Renal pelvis (tissue), 4 donors: Measurements from ENCODE around the gene C1QTNF1. TPM values are rescaled to one million over a fixed set of nuclear protein-coding genes. Genes with fewer than 3 reads are reported as not detected.

Source experiments
- DNase-seq: peaks from one replicate; pipeline ENCODE4 v3.0.0-alpha.2; 2013
- polyA plus RNA-seq, 3 donors: library from polyadenylated mRNA; unstranded; fragments of 120-200 nt; gene quantifications; one replicate each; pipeline ENCODE4 v1.2.1, GENCODE V29; 2013; ENCODE audit not compliant: insufficient read length in 3 of 3

The C1QTNF1 gene
- polyA plus RNA-seq, 3 donors, result 2.1 to 2.9 (median 2.2) TPM

DNA sequence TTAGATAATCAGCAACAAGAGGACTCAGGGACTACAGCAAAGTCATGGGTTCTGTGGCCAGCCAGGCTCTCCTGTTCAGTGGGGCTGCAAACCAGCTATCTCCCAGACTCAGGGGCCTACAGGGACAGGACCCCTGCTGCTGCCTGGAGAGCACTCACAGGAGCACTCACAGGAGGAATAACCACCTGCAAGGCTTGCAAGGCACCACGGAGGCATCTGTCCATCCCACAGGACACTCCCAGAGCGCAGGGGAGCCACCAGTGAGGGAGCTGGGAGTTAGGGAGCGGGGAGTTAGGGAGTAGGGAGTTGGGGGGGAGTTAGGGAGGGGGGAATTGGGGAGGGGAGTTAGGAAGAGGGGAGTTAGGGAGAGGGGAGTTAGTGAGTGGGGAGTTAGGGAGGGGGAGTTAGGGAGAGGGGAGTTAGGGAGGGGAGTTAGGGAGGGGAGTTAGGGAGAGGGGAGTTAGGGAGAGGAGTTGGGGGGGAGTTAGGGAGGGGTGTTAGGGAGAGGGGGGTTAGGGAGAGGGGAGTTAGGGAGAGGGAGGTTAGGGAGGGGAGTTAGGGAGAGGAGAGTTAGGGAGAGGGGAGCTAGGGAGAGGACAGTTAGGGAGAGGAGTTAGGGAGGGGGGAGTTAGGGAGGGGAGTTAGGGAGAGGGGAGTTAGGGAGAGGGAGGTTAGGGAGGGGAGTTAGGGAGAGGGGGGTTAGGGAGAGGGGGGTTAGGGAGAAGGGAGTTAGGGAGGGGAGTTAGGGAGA, 20.1 kb upstream of the C1QTNF1 start:
- DNase-seq, result no peak

DNA sequence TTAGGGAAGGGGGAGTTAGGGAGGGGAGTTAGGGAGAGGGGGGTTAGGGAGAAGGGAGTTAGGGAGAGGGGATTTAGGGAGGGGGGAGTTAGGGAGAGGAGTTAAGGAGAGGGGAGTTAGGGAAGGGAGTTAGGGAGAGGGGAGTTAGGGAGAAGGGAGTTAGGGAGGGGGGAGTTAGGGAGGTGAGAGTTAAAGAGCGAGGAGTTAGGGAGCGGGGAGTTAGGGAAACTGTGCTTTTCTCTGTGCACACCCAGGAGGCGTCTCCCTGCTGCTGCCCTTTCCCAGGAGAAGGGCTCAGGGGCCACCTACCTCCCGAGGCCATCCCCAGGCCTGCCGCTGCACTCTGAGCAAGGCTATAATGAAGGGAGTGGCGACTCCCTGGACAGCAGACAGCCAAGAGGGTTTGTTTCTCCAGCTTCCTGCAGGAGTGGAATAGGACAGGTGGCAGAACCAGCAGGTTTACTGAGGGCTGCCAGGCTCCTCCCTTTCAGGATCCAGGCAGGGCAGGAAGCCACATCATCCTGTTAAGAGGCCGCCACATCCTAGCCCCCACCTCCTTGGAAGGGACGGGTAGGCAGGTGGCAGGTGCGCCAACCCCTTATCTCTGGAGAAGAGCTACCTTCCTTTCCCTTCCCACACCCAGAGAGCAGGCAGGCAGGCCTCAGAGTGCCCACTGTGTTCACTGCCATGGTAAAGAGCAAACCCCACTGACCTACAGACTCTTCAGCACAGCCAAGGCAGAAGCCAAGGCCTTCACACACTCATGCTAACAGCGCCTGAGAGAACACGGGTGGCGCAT, 18.7 kb upstream of the C1QTNF1 start:
- no peak for DNase-seq

DNA sequence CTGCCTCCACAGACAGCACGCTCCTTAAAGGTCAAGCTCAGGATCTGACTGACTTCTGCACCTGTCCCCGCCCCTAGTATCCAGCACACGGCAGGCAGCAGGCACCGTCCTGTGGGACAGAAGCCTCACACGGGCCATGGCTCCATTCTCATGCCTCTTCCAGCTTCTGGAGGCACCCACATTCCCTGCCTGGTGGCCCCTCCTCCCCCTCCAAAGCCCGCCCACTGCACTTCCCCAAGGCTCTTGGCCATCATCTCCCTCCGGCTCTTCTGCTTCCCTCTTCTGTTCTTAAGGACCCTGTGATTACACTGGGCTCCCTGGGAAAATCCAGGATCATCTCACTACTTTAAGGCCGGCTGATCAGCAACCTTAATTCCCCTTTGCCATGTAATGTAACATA, 17.9 kb upstream of the C1QTNF1 start:
- no peak for DNase-seq

DNA sequence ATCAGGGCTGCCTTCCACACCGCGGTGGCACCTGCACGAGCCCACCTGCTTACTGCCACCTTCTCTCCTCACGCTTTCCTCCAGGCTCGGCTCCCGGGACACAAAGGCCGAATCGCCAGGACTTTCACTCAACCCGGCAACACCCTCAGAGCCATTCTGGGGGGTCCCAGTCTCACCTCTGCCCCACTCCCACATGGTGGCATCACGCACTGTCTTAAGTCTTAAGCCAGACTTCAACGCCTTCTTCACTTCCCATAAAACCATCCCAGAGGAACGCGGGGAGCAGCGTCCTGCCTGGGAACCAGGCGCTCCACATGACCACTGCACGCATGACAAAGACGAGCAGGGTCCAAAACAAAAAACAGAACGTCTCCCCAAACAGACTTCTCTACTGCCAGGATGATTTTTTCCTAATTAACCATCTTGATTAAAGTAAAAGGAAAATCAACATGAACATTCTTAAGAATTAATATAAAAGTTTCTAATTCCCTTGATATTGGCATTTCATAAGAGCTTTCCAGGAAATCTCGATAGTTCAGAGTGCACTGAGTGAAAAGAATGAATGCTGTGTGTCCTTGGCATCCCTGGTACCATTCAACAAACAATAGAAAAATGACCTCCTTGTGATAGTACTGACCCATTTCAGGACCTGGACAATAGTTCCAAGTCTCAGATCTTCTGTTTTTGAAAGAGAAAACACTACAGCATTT, 17.0 kb upstream of the C1QTNF1 start:
- DNase-seq, result no peak

DNA sequence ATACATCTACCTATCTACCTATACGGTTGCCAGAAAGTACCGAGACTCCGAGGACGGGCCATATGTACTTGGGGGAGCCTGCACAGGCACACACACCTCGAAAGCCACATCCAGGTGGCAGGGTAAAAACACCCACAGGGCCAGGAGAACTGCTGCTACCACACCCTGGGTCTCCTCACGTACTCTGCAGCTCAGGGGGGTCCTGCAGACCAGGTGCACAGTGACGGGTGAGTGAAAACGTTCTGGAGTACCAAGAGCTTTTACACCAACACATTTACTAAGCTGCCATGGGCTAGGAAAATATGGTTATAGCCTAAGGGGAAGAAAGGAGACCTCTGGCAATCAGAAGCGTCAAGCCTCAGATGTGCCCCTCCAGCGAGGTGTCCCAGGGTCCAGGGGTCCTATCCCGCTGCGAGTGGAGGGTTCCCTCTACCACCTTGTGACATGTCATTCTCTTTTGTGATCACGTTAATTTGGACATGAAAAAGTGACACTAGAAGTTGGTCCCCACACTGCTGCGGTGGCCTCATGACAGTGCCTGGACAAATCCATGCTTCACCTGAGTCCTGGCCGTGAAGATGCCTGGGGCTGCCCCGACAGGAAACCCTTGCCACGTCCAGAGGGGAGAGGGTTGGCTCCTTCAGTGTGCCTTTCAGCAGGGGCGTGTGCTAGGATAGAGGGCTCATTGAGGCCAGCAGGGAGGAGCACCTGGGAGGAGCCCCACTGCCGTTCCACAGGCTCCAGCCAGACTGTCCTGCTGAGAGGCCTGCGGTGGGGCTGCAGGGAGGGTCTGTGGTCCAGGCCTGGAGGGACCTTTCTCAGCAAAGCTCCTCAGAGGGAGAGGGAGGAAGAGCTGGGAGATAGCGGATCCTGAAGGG, 16.2 kb upstream of the C1QTNF1 start:
- no peak for DNase-seq

DNA sequence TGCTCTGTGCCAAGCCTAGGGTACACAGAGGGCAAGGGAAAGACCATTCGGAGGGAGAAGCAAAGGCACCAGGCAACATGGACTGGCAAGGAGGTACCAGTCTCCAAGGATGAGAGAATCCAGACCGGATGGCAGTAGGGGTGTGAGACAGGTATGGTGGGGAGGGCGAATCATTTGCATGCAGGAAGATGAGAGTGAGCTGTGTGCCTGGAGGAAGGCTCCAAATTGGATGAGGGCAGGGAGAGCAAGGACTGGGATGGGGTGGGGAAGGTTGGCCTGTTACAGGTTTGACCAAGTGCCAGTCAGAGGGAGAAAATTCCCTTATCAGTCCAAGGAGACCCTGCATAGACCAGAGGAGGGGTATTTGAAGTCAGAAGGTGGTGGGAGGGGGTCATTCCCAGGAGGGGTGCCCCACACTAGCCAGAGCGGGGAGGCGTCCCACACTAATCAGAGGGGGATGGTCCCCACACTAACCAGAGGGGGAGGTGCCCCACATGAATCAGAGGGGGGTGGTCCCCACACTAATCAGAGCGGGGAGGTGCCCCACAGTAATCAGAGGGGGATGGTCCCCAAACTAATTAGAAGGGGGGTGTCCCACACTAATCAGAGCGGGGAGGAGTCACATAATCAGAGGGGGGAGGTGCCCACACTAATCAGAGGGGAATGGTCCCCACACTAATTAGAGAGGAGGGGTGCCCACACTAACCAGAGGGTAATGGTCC, 15.1 kb upstream of the C1QTNF1 start:
- no peak for DNase-seq

DNA sequence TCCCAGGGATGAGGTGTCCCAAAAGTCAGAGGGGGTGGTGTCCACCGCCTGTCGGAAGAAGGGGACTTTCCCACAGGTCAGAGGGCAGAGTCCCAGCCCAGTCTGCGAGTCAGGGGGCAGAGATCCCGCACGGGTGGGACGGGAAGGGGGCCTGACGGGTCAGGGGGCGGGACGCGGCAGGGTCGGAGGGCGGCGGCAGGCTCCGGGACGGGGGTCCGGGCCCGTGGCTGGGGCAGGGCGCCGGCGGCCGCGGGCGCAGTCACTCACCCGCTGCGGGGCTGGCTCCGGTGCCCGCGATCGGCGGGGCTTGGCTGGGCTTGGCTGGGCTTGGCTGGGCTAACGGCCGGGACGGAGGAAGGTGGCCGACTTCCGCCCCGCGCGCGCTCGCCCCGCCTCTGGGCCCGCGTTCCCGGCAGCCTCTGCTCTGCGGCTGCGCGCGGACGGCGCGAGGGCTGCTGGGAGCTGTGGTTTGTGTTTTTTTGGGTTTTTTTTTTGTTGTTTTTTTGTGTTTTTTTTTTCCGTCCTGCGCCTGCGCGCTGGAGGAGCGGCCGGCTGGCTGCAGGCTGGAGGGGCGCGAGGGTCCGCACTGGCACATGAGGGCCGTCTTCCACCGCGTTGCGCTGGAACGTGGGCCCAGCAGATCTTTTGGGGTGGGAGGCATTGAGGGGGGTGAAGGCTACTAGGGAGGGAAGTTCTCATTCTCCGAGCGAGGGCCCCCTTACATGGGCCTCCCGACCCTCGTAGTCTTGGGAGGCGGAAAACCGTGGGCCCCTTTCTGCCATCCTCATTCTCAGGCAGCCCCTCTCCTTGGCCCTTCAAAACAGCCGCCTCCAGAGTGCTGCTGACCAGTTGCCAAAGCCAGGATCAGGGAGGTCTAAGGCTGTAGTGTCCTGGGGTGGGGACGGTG, 14.3 kb upstream of the C1QTNF1 start, which contains the start of gene CANT1:
Gene CANT1 (minus strand): TSS at position 368 of the 907 bp plus-strand sequence. CDS start 12,142 bp downstream, outside the sequence.
- DNase-seq, result peak; percentile 90

DNA sequence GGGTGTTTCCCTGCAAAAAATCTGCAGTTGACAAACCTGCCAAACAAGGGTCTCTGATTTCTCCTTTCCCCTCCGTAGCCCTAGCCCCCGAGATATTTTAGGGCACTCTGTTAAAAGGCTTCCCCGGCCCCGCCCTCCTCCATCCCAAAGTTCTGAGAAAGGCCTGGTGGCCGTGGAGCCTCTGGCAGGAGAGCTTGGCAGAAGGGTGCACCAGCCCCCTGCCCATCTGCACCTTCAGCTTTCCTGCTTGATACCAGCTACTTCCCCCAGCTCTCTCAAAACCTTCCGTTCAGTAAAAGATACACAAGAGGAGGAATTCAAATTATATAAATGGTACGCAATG, 13.7 kb upstream of the C1QTNF1 start:
- DNase-seq, result no peak

DNA sequence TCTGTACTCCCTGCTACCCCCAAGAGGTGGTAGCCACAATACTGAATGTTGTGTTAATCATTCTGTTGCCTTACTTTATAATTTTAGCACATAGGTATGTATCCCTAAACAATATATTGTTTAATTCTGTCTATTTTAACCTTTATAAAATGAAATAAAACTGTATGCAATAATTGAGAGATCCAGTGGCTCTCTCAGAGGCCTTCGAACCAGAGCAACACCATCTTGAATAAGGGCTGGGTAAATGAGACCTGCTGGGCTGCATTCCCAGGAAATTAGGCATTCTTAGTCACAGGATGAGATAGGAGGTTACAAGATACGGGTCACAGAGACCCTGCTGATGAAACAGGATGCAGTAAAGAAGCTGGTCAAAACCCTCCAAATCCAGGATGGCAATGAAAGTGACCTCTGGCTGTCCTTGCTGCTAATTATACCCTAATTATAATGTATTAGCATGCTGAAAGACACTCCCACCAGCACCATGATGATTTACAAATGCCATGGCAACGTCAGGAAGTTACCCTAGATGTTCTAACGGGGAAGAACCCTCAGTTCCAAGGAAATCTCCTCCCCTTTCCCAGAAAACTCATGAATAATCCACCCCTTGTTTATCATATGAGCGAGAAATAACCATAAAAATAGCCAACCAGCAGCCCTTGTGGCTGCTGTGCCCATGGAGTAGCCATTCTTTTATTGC, 12.4 kb upstream of the C1QTNF1 start:
- DNase-seq, result no peak

DNA sequence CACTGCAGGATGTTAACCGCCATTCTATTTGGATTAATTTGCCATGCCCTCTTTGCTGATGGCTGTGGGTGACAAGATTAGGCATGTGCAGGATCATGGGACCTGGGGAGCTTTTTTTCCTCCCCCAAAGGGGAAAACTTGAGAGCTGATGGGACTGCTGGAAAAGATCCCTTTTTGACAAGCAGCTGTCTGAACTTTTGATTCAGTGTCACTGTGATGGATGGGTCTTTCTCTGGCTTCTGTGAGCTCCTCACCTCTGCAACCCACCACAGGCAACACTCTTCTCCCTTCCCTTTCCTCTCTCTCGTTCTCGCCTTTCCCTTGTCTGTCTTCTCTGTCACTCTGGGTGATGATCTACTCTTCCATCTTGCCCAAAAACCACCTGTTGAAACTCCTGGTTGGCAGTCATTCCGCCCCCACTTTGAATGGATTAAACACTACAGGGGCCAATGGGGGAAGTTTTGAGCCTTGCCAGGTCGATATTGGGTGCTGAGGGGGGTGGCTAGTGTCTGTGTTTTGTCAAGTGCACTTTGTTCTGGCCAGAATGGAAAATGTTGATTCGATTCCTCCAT, 11.3 kb upstream of the C1QTNF1 start:
- DNase-seq, result no peak

DNA sequence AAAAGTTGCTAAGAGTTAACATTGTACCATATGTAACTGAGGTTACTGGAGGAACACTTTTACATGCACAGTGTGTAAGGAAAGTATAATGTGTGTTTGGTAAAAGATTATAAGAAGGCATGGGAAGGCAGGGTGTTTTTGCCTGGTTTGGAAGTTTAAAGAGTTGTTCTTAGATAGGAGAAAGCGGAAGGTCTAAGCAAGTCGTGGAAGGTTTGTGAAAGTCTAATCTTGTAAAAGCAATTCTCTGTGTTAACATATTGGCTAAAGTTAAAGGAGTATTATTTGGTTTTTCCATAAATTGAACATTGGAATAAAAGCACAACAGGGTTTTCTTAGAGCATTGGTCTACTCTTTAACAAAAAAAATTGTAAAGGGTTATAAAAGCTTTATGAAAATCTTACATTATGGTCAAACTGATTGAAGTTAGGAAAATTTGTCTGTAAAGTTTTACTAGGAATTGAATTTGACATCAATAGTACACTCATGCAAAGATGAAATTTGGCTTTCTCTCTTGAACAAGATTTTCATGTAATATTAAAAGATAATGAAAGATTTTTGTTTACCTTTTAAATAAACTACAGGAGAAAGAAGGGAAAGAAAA, 9.7 kb upstream of the C1QTNF1 start:
- no peak for DNase-seq

DNA sequence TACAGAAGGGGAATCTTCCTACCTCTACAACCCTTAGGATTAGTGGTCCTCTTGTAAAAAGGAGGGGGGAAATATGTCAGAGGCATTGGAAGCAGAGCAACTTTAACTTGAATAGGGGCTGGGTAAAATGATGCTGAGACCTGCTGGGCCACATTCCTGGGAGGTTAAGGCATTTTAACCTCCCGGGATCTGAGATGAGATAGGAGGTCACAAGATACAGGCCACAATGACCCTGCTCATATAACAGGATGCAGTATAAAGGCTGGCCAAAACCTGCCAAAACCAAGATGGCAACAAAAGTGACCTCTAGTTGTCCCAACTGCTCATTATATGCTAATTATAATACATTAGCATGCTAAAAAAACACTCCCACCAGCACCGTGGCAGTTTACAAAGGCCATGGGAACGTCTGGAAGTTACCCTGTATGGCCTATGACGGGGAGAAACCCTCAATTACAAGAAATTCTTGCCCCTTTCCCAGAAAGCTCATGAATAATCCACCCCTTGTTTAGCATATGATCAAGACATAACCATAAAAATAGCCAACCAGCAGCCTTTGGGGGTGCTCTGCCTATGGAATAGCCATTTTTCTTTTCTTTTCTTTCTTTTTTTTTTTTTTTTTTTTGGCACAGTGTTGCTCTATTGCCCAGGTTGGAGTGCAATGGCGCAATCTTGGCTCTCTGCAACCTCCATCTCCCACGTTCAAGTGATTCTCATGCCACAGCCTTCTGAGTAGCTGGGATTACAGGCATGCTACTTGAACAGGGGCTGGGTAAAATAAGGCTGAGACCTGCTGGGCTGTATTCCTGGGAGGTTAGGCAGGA, 6.2 kb upstream of the C1QTNF1 start:
- no peak for DNase-seq

DNA sequence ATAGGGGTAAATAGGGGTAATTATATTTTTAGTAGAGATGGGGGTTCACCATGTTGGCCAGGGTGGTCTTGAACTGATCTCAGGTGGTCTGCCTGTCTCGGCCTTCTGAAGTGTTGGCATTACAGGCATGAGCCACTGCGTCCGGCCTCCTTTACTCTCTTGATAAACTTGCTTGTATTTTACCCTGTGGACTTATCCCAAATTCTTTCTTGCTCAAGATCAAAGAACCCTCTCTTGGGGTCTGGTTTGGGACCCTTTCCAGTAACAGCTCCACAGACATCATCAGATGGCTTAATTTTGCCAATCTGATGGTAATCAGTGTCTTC, 5.6 kb upstream of the C1QTNF1 start:
- no peak for DNase-seq

DNA sequence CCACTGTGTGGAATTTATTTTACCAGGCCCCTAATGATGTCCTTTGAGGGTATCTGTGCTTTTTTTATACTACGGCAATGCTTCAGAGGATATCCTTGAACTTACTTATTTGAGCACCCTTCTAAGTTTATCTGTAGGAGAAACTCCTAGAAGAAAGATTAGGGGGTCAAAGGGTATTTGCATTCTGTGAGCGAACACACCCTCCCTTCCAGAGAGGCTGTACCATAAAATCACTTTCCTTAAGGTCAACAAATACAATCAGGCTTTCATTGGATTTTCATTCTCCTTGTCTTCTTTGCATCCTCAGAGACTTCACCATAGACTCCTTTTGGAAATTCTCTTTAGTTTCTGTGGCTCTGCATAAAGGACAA, 4.7 kb upstream of the C1QTNF1 start:
- no peak for DNase-seq

DNA sequence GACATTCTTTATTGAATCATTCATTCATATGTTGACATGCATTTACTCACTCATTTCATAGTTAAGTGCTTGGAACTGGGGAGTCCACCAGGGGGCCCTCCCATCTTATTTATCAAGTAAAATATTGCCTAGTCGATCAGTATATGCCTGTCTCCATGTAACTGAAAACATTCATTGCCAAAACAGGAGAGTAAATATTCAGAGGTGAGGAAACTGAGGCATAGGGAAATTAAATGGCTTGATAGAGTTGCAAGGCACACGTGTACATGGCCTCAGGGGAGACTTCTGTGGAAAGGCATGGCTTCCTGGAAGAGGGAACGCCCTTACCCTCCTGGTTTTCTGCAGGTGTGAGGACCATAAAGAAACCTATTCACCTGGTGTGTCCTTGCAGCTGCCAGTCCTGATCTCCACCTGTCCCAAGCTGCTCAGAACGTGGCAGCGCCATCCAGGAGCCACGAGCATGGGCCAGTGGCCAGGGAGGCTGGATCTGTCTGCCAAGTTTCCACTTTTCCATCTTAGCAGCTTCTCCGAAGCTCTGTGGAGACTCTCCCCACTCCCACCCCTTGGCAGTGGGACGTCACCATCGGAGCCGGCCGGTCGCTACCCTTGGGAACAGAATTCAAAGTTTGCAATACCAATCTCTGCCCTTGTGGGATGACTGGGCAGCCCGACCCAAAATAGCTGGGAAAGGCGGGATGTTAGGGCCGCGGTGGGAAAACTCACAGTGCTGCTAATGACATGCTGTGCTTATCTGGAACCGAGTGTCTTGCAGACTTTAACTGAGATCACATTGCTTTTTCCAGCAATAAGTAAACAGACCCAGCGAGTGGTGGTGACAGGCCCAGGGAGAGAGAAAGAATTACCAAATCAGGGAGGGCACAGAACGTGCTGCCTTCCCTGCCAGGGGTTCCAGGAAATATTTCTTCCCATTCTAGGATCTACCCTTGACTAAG, 4.1 kb upstream of the C1QTNF1 start:
- no peak for DNase-seq

DNA sequence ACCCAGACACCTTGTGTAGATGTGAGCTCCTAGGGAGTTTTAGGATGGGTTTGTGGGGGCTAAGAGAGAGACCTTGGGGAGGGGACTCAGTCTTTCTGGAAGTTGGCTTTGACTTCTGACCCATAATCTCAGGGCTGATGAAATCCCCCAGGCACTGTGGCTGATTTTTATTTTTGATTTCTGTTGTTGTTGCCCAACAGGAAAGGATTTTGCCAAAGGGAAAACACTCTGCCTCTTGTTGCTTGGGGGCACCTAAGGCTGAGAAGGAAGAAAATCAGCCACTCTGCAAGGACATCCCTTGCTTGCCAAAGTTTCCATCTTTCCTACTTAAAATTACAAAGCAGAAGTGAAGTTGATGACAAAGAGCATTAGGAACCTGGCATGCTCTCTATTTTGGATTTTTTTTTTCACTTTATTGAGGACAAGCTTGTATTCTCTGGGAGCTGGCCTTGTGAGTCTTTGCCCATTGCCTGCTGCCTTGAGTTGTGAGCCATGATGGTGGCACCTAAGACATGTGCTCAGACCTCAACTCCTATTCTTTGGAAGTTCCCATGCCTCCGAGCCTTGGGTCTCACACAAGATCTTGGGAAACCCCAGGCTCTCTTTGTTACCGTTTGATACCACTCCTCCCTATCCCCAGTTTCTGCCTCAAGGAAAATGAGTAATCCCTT, 3.2 kb upstream of the C1QTNF1 start:
- DNase-seq, result no peak
